Thyroid gland (tissue), 4 donors: Measurements from ENCODE around the gene SAPCD1. TPM values are rescaled to one million over a fixed set of nuclear protein-coding genes. Genes with fewer than 3 reads are reported as not detected.

ENCODE experiments used
- DNase-seq, 2 donors: peaks; one replicate each; pipeline ENCODE4 v3.0.0-alpha.2; 2019
- H3K27ac ChIP-seq, 3 donors: fragments of 200-600 bp; sonication (generic); 1 replicate in 2 of 3; 2 replicates in 1 of 3; pipeline ENCODE4 v1.5.1; 2016 to 2019; ENCODE audit warnings: mild to moderate bottlenecking in 1 of 3, moderate library complexity in 1 of 3
- H3K27me3 ChIP-seq: fragments of 200-600 bp; sonication (generic); one replicate; pipeline ENCODE4 v1.5.1; 2019
- H3K36me3 ChIP-seq, 2 donors: fragments of 200-600 bp; sonication (generic); one replicate each; pipeline ENCODE4 v1.5.1; 2016 to 2019
- H3K4me1 ChIP-seq, 2 donors: fragments of 200-600 bp; sonication (generic); one replicate each; pipeline ENCODE4 v1.5.1; 2017 to 2019
- H3K4me3 ChIP-seq, 3 donors: fragments of 200-600 bp; sonication (generic); replicated peaks in 1 of 3; 1 replicate in 2 of 3; 2 replicates in 1 of 3; pipeline ENCODE4 v1.5.1; 2016; ENCODE audit warnings: mild to moderate bottlenecking in 1 of 3
- H3K9me3 ChIP-seq: fragments of 200-600 bp; sonication (generic); one replicate; pipeline ENCODE4 v1.5.1; 2017
- CTCF ChIP-seq, 6 experiments: fragments of 200-600 bp in 3 of 6; fragments of 450-650 bp in 3 of 6; sonication (generic) in 3 of 6; IDR thresholded peaks; one replicate each; pipeline ENCODE4 v1.5.1; 2016 to 2019; ENCODE audit warnings: antibody characterized with exemption in 6 of 6, mild to moderate bottlenecking in 2 of 6, inconsistent platforms in 1 of 6, moderate library complexity in 1 of 6
- POLR2A ChIP-seq, 2 donors: fragments of 450-650 bp; IDR thresholded peaks; one replicate each; pipeline ENCODE4 v1.6.1; 2017; ENCODE audit warnings: antibody characterized with exemption in 2 of 2, mild to moderate bottlenecking in 2 of 2, moderate library complexity in 1 of 2
- WGBS, 2 donors: methylation state at CpG; one replicate each; pipeline ENCODE4 v1.1.5; 2017; 5-methylcytosine and 5-hydroxymethylcytosine counted together
- intact Hi-C: fragments of 100-400 bp; cut with DNase I; formaldehyde crosslinking; loops from one replicate; pipeline ENCODE4 v1.15.1; 2023
- total RNA-seq, 4 donors: library from RNA; depleted of rRNA; stranded (reverse); fragments of >200 nt; gene quantifications; one replicate each; pipeline ENCODE4 v1.2.3, GENCODE V29; 2016

SAPCD1 gene
- total RNA-seq, 4 donors from 2014 or later = 2.0 to 4.2 (median 3.0) TPM; not detected in 1

GRCh38 chr6:31763619-31763940, 1.1 kb downstream of the SAPCD1 start:
- Histone ChIP-seq H3K27me3 (no peaks in the 10 kb centered on the region), H3K4me3 (no peak overlapping the region), H3K9me3 (no peaks in the 10 kb centered on the region), H3K27ac (no peak overlapping the region), H3K4me1 (no peaks in the 10 kb centered on the region), H3K36me3 (no peaks in the 10 kb centered on the region)
- TF ChIP-seq POLR2A (IDR thresholded peaks at IDR 0.05) (no peak), CTCF (IDR thresholded peaks at IDR 0.05) (no peak)
- WGBS, 2 donors = 26 to 33% methylated on average over 1 of the region's 1 CpG
- intact Hi-C loops = no loop called here
- no peak for DNase-seq

- WGBS, 2 donors = 89 to 91% methylated on average over 4 of the region's 4 CpGs
- Histone ChIP-seq H3K27ac (no peak overlapping the region), H3K4me1 (no peaks in the 10 kb centered on the region), H3K4me3 (no peak overlapping the region), H3K27me3 (no peaks in the 10 kb centered on the region), H3K36me3 (no peaks in the 10 kb centered on the region), H3K9me3 (no peaks in the 10 kb centered on the region)
- intact Hi-C loops = no loop called here
- TF ChIP-seq POLR2A (IDR thresholded peaks at IDR 0.05) (no peak), CTCF (IDR thresholded peaks at IDR 0.05) (no peak)
- no peak for DNase-seq
These were observed 1.7 kb downstream of the SAPCD1 start for GRCh38 chr6:31764198-31764597.

- no peaks in the 10 kb centered on the region for H3K36me3 ChIP-seq
- H3K9me3 ChIP-seq = no peaks in the 10 kb centered on the region
- H3K27ac ChIP-seq = no peak overlapping the region
- no peaks in the 10 kb centered on the region for H3K4me1 ChIP-seq
- H3K27me3 ChIP-seq = no peaks in the 10 kb centered on the region
- TF ChIP-seq POLR2A (IDR thresholded peaks at IDR 0.05) (no peak), CTCF (IDR thresholded peaks at IDR 0.05) (no peak)
- DNase-seq = no peak
- no peak overlapping the region for H3K4me3 ChIP-seq
- intact Hi-C loops = no loop called here
- 80 to 83% methylated on average over 9 of the region's 9 CpGs for WGBS, 2 donors
These were observed 3.1 kb downstream of the SAPCD1 start for GRCh38 chr6:31765559-31765909.

- 32 to 57% methylated on average over 24 to 28 of the region's 42 CpGs for WGBS, 2 donors
- H3K4me3 ChIP-seq = peak overlapping the region in 1 of 3 donors; percentile 4
- intact Hi-C loops = no loop called here
These were observed 3.7 kb downstream of the SAPCD1 start for GRCh38 chr6:31765910-31766794.

More at GRCh38 chr6:31765910-31766794, 3.7 kb downstream of the SAPCD1 start:
- TF ChIP-seq POLR2A (IDR thresholded peaks at IDR 0.05) (peak in 1 of 2 donors; percentile 5), CTCF (IDR thresholded peaks at IDR 0.05) (no peak)
- Histone ChIP-seq H3K4me1 (no peaks in the 10 kb centered on the region), H3K36me3 (no peaks in the 10 kb centered on the region), H3K27ac (no peak overlapping the region), H3K27me3 (no peaks in the 10 kb centered on the region), H3K9me3 (no peaks in the 10 kb centered on the region)
- peak; percentile 18 to 38 for DNase-seq
